NCI-H82 treated with DMSO at 0.1 percent for 48 hours (cell line): ENCODE data around the gene AMHR2.

Source experiments
- DNase-seq: peaks from one replicate; lab custom pipeline; 2025; ENCODE audit not compliant: unreplicated experiment; lab: John Stamatoyannopoulos, UW

Gene AMHR2

DNA sequence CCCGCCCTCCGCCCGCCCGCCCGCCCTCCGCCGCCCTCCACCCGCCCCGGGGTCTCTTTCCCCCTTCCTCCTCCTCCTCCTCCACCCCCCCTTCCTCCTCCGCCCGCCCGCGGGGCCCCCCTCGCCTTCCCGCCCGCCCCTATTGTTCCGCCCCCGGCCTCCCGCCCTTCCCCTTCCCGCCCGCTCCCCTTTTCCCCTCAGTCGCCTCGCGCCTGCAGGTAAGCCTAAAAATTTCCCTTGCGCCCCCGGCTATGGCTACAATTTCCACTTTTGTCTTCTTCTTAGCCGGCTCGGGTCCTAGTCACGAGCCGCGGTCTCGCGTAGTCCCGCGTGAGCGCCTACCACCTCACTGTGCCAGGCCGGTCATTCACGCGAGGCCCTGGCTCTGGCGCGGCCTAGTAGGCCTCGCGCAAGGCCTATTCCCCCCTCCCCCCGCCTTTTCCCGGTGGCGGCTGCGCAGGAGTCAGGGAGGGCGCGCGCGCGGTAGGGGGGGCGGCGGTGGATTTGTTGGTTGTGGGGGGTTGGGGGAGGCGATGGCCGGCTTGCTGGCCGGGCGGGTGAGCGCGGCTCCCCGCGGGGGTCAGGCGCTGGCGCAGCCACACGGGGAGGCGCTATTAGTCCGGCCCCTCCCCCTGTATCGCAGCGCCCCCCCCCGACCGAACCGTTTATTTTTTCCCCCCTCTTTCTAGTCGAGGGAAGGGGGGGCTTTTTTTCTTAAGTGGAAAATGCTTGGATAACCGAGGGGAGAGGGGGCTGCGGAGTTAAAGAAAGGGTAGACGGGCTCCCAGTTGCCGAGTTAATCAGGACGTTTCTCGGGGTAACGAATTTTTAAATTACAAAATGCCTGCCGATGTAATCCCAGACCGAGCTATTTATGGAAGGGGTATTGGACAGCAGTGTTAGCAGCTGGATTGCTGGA lies 28.8 kb downstream of the AMHR2 start:
- DNase-seq, result peak; percentile 18

DNA sequence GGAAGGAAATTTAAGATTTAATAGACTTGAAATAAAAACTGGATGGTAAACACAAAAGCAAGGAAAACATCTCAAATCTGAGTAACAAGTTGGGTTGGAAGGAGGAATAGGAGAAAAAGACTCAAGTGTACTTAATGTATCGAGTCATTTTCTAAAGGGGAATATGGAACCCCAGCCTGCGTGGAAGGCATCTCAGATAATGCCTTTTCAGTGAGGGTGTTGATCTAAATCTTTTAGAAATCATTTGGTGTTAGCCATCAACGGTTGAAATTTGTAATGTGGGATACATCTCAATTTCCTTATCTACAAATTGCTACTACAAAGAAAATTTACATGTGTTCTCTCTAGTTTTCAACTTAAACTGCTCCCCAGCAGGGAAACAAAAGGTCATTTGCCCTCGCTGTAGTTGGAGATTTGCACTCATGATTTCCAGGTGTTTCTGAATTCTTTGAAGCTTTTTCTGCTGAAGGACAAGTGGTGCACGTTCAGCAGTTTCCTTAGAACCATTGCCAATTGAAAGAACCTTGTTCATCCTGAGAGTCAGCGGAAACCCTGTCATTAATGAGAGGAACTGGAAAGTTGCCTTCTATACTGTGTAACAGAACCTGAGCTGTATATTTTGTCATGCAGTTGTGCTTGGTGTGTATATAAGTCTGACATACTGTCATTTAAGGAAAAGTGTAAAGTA lies 30.4 kb downstream of the AMHR2 start:
- no peak for DNase-seq

DNA sequence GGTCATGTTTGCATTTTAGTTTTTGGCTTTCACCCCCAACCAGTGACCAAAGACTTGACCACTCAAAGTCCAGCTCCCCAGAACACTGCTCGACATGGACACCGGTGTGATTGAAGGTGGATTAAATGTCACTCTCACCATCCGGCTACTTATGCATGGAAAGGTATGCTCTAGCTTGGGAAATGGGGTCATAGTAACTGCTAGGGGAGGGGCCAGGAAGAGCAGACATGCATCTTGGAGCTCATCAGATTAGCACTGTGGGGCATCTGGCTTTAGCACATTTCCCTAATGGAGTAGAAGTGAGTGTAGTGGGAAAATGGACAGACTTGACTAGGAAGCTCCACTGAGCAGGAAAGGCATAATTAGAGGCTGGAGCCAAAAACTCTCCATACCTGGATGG lies 31.1 kb downstream of the AMHR2 start:
- peak; percentile 72 for DNase-seq

DNA sequence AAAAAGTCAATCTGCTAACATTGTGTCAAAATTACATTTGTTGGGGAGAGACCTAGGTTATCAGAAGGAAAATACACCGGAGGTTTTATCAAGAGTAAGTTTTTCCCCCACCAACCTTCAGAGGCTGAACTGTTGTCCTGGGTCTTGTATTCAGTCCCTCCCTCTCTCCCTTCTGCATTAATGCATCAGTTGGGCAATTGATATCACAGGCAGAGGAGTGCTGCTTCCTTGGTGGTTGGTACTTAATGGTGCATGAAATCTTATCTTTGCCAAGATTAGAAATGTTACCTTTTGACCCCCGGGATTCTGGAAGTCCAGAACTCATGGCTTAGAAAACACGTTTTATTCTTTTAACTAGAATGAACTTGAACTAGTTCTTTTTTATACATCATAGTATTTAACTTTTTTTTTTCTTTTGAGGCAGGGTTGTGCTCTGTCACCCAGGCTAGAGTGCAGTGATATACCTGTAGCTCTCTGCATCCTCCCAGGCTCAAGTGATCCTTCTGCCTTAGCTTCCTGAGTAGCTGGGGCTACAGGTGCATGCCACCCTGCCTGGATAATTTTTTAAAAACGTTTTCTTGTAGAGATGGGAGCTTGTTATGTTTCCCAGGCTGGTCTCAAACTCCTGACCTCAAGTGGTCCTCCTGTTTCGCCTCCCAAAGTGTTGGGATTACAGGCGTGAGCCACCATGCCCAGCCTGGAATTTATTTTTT lies 33.2 kb downstream of the AMHR2 start:
- no peak for DNase-seq

DNA sequence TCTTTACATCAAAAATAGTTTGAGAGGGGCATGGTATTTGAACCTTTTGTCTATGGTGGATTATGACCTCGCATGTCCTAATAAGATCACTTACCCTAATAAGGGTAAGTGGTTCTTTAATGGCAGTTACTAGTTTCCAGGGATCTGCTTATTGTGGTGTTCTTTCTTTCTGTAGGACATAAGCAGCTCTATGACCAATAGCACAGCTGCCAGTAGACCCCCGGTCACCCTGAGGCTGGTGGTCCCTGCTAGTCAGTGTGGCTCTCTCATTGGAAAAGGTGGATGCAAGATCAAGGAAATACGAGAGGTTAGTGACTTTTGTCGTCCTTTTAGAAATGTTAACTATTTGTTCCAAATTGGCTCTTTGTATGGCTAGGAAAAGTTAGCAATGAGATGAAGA lies 35.4 kb downstream of the AMHR2 start:
- DNase-seq, result no peak

DNA sequence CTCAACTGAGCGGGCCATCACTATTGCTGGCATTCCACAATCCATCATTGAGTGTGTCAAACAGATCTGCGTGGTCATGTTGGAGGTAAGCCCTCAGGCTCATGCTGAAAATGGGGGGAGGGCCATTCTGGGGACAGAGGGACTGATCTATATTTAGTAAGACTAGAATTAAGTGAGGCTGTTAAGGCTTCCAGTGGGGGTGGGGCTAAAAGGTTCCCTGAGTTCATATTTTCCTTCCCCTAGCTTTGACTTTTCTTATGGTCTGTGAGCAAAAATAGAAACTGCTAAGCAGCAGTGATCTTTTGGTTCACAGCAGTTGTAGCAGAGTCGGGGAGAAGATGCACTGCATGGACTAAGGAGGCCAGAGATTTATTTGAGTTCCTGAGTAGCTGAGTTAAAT lies 37.4 kb downstream of the AMHR2 start:
- DNase-seq, result no peak

DNA sequence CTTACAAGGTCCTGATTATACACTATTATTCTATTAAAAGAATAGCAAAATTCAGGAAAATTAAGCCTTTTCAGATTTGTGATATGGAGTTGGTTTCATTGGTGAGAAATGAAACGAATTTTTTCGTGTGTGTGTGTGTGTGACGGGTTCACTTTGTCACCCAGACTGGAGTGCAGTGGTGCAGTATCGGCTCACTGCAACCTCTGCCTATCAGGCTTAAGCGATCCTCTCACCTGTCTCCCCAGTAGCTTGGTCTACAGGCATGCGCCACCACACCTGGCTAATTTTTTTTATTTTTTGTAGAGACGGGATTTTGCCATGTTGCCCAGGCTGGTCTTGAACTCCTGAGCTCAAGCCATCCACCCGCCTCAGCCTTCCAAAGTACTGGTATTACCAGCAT lies 37.9 kb downstream of the AMHR2 start:
- no peak for DNase-seq

DNA sequence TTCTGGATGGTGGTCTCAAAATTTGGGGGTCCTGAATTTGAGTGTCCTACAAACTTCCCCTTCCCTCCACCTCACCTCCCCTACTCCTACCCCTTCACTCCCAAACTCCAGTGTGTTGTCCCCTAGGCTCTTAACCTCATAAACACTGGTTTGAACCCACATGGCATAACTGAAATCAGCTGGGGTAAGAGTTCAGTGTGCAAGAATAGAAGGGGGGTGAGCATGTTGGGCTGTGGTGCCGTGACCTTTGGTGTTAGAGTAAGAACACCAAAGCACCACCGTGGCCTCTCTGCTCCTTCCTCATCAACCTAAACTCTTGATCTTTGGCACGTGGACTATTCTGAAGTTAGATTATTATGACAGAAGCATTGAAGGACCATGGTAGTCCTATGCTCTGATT lies 39.3 kb downstream of the AMHR2 start:
- DNase-seq, result no peak

DNA sequence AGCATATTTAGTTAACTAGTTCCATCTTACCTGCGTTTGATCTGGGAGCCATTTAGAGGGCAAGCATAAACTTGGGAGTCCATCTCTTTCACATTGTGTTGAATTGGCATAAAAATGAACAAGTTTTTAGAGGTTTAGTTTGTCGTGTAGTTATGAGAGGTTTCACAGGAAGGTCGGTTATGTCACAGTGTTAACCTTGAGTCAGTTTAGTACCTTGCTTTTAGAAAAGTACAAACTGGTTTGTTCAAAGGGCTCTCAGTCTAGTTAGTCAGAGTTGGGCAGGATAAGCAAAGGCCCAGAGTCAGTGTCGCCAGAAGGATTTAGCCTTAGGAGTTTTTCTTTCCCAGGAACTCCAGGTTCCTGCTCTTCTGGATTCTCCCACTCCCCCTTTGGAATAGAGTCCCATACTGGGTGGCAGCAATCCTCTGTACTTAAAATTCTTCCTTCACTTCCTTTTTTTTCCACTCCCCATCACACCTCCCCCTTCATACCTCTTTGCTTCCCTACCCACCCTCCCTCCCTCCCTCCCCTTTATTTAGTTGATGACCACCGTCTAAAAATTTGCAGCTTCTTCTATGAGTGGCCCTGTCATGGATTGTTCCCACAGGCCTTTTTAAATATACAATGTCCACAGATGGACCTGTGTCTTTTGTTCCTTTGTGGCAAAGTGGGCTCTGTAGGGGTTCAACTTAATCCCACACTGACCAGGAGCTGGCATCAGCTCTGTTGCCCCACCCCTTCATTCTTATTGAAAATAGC lies 40.3 kb downstream of the AMHR2 start:
- DNase-seq, result no peak

DNA sequence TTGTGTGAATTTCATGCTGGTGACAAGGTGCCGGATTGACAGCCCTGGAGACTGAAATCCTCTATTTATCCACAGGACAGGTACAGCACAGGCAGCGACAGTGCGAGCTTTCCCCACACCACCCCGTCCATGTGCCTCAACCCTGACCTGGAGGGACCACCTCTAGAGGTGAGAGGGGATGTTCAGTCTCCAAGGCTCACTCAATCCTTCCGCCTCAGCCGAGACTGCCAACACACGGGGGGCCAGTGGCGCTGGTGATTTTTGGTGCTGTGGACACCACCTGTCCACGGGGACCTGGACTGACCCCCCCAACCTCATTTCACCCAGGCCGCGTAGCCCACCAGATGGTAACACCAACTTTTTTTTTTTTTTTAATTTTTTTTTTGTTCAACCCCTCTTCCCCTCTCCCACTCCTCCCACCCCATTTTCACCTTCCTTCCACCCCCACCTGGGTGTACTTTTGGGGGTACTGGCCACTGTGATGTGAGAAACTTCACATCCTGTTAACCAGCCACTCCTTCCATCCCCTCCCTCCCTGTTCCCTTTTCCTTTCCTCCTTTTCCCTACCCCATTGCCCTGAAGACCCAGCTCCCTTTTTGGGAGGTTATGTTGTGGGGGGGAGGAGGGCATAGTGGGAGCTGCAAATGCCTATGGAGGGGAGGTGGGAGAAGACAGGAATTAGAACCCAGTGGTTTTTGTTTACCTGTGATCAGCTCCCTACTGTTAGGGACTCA lies 41.2 kb downstream of the AMHR2 start:
- DNase-seq, result no peak

DNA sequence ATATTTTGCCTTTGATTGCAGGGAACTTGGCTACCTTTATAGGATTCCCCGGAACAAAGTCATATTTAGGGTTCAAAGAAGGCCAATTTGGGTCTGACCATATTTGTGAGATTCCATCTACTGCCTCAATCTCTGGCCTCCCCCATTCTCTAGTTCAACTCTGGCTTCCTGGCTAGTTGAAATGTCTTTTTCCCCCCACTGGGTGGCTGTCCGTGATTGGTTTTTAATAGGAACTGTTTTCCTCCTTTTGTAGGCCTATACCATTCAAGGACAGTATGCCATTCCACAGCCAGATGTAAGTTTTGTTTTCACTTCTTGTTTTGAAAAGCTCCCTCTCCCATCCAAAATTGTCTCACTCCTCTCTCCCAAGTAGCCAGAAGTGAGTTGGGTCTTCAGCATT lies 42.0 kb downstream of the AMHR2 start:
- no peak for DNase-seq

DNA sequence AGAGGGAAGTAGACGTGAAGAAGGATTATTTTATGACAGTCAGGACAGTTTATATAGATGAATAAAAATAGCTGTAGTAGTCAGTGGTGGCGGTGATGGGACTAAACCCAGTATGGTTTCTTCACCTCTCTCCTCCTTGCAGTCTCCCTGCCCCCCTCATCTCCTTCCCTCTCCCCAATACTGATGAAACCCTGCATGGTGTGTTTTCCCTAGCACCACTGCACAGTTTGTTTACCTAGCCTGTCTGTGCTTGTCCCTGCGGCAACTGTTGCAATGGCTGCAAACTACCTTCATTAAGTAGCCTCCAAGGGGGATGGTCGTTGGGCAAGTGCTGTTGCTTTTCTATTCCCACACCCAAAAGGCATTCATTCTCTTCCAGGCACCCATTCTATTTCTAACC lies 43.0 kb downstream of the AMHR2 start:
- DNase-seq, result no peak

DNA sequence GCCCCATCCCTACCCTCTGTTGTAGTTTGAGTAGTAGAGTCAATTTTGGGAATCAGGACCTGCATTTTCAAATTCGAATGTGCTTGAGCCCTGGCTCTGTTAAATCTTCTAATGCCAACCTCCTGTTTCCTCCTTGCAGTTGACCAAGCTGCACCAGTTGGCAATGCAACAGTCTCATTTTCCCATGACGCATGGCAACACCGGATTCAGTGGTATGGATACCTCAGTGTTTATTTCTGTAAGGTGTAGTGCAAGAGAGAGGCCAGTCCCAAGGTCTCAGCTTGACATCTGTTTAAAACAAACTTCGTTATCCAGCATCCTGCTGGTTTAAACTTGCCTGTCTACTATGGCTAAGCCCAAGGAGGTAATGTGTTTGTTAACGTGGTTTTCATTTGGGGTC lies 43.4 kb downstream of the AMHR2 start:
- DNase-seq, result no peak

DNA sequence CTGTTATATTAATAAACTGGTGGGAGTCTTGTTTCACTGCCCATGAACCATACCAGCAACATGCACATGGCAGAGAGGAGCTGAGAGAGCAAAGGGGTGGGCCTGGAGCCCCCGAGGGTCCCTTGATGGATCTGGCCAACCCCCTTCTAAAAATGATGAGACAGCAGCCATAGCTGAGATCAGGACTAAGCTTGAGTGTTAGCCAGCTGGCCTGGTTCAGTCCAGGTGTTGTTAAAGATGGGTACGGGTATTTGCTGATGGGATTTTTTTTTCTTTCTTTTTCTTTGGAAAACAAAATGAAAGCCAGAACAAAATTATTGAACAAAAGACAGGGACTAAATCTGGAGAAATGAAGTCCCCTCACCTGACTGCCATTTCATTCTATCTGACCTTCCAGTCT lies 44.2 kb downstream of the AMHR2 start:
- no peak for DNase-seq

DNA sequence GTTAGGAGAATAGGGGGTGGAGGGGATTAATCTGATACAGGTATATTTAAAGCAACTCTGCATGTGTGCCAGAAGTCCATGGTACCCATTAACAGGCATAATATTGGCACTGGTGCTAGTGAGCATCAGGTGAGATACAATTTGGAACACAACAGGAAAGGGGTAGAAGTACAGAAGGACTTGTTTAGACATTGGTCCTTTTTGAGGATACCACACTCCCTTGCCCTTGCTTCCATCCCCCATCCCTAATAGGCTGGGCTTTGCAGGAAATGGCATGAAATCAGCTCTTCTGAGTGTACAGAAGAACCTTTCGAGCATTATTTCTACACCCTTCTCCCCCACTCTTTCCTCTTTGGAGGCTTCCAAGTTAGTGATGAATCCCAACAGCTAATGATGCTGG lies 44.6 kb downstream of the AMHR2 start:
- no peak for DNase-seq

DNA sequence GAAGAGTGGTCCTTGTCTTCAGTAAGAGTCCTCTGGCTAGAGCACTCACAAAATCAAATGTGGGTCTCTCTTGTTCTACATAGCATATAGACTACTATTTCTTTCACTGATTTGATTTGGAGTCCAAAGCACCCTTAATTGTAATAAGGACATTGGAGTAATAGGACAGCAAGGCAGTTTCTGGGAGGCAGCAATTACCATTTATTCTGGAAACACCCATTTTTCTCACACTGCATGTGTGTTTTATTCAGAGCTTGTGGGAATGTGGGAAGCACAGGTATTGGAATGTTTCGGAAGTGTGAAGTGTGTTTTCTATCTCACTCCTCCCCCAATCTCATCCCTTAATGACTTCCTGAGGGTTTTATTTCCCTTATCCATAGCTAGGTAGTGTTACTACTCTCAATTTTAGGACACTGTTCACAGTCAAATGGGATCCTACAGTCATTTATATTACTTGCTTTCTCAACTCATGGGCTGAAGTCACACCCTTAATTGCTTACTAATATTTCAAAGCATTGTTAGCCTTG lies 48.5 kb downstream of the AMHR2 start:
- DNase-seq, result no peak

DNA sequence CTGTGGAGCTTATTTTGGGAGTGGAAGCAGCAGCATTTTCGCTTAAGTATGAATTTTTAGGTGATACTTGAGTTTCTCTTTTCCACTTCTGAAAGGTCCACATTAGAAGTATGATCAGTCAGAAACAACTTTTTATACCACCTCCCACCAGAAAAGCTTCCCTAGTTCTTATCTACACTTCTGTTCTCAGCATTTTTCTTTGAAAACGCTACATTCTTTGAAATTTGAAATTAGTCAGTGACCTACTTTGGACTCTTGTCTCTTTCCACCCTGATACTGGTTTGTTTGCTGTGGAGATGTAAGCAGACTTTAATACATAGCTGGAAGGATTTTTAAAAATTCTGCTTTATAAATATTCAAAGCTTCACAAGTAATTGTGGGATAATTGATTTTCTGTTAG lies 50.4 kb downstream of the AMHR2 start:
- DNase-seq, result no peak

DNA sequence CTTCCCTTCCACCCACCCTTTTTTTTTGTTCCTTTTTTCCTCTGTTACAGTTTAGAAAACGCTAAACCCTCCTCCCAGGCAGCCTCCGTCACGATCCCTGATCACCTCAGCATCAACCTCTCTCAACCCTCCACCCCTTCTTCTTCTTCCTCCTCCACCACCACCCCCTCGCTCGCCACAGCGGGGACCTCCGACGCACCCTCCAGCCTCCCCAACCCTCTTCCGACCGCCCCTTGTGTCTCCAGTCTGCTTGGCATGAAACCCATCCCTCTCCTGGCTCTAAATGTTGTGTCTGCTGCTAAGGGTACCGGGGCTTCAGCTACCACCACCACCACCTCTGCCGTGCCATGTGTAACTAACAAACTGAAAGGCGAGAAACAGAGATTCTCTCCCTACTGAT lies 51.2 kb downstream of the AMHR2 start:
- DNase-seq, result no peak

DNA sequence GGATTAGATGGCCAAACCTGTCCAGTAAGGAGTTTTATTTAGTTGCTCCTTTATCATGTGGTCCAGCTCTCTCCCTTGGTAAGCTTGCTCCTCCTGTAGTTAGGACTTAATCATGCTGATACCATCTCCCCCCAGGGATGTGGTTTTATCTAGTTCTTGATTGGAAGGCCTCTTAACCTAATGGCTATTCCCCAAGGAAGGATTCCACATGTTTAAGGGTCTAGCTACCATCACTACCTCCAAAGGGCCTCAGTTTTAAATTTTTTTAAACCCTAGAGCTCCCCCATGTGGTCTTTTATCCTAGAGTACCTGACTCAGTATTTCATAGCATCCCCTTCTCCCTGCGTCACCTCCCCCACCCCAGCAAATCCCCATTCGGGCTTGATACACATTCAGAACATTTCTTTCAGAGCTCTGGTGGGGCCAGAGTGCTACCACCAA lies 53.1 kb downstream of the AMHR2 start:
- DNase-seq, result peak; percentile 41

DNA sequence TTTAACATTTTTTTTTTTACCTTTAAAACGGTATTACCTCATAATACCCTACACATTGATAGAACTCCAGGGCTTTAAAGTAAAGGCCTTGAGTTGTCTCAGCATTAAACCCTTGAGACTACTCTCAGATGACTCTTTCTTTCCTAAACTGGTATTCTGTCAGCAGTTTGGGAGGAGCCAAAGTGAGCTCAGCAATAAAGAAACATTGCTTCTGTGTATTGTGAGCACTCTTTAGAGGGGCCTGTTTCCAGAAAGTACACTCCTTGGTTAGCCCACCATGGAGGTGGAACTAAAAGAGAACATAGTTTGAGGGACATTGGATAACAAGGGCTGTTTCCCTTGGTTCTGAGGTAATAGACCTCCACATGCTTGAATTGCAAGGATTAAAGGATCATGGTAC lies 55.2 kb downstream of the AMHR2 start:
- no peak for DNase-seq
